Measurements from ENCODE around the gene ZFAND2A.
"Not testable (repeated sequence)": the region's sequence is repeated elsewhere in the genome, so short reads cannot be mapped to it uniquely, and the experiment has no call there.

The ZFAND2A gene

GRCh38 chr7:1151653-1152425 is 8.2 kb downstream of the ZFAND2A start:
- no peak for DNase-seq (ENCODE audit: low read depth)

GRCh38 chr7:1151156-1151555 is 8.8 kb downstream of the ZFAND2A start:
- no peak for DNase-seq (ENCODE audit: low read depth)

GRCh38 chr7:1150400-1151002 is 9.5 kb downstream of the ZFAND2A start:
- DNase-seq (ENCODE audit: low read depth) = no peak

- no peak for DNase-seq (ENCODE audit: low read depth)
Measured at GRCh38 chr7:1149351-1149794, 10.6 kb downstream of the ZFAND2A start.

- DNase-seq (ENCODE audit: low read depth) = not testable (repeated sequence)
Measured at GRCh38 chr7:1147873-1148272, 12.1 kb downstream of the ZFAND2A start.

GRCh38 chr7:1144269-1144771 is 15.7 kb downstream of the ZFAND2A start:
- DNase-seq (ENCODE audit: low read depth) = no peak

- not testable (repeated sequence) for DNase-seq (ENCODE audit: low read depth)
Measured at GRCh38 chr7:1143031-1143430, 17.0 kb downstream of the ZFAND2A start.

- DNase-seq (ENCODE audit: low read depth) = no peak
Measured at GRCh38 chr7:1142051-1142635, 17.9 kb downstream of the ZFAND2A start.

- no peak for DNase-seq (ENCODE audit: low read depth)
Measured at GRCh38 chr7:1141651-1142050, 18.3 kb downstream of the ZFAND2A start.

- no peak for DNase-seq (ENCODE audit: low read depth)
Measured at GRCh38 chr7:1140476-1141104, 19.4 kb downstream of the ZFAND2A start.

- DNase-seq (ENCODE audit: low read depth) = no peak
Measured at GRCh38 chr7:1137517-1138167, 22.4 kb downstream of the ZFAND2A start.

- no peak for DNase-seq (ENCODE audit: low read depth)
Measured at GRCh38 chr7:1136841-1137516, 23.0 kb downstream of the ZFAND2A start.

GRCh38 chr7:1134951-1135350 is 25.0 kb downstream of the ZFAND2A start:
- DNase-seq (ENCODE audit: low read depth) = no peak

- no peak for DNase-seq (ENCODE audit: low read depth)
Measured at GRCh38 chr7:1131471-1132265, 28.3 kb downstream of the ZFAND2A start.

- DNase-seq (ENCODE audit: low read depth) = no peak
Measured at GRCh38 chr7:1130021-1130990, 29.7 kb downstream of the ZFAND2A start.

- DNase-seq (ENCODE audit: low read depth) = no peak
Measured at GRCh38 chr7:1129431-1129830, 30.6 kb downstream of the ZFAND2A start.

GRCh38 chr7:1127001-1127400 is 33.0 kb downstream of the ZFAND2A start:
- DNase-seq (ENCODE audit: low read depth) = no peak

GRCh38 chr7:1125603-1125969 is 34.4 kb downstream of the ZFAND2A start:
- DNase-seq (ENCODE audit: low read depth) = no peak

- DNase-seq (ENCODE audit: low read depth) = no peak
Measured at GRCh38 chr7:1124816-1125602, 35.0 kb downstream of the ZFAND2A start.
